ENCODE measurements around the gene TSPAN10. TPM values are rescaled to one million over a fixed set of nuclear protein-coding genes. Genes with fewer than 3 reads are reported as not detected.

The TSPAN10 gene
- total RNA-seq, 1 experiment from 2014 or later, result 1.2 TPM

GRCh38 chr17:81667754-81668153 is 30.8 kb downstream of the TSPAN10 start:
- no peak overlapping the region for H3K4ac ChIP-seq (ENCODE audit: low read depth, low read length)
- no peak overlapping the region for H4K91ac ChIP-seq (ENCODE audit: insufficient read length, low read depth, low read length)
- H3K27ac ChIP-seq (ENCODE audit: insufficient read length, low read depth, low read length), result no peak overlapping the region
- no peak overlapping the region for H3K18ac ChIP-seq (ENCODE audit: insufficient read length, low read depth, low read length)
- H4K8ac ChIP-seq (replicated peaks; ENCODE audit: insufficient read length, low read depth, low read length), result no peak overlapping the region
- no peak overlapping the region for H2BK5ac ChIP-seq (ENCODE audit: insufficient read length, low read length)
- peaks cover 3% of the 10 kb centered on the region for H3K23me2 ChIP-seq (ENCODE audit: insufficient read length, low read depth, low read length, poor library complexity, severe bottlenecking)
- H3K9me3 ChIP-seq (ENCODE audit: control insufficient read depth, low read depth, low read length), result no peaks in the 10 kb centered on the region
- H3K79me1 ChIP-seq (ENCODE audit: insufficient read depth, low read depth, low read length, poor library complexity, severe bottlenecking), result peaks cover 10% of the 10 kb centered on the region
- no peak overlapping the region for H3K9ac ChIP-seq (ENCODE audit: extremely low read depth, insufficient read length, low read length)
- no peak overlapping the region for H2BK20ac ChIP-seq (ENCODE audit: low read depth, low read length, poor library complexity, severe bottlenecking)
- H4K5ac ChIP-seq (ENCODE audit: insufficient read length, low read depth, low read length), result no peak overlapping the region
- no peak overlapping the region for H3K56ac ChIP-seq (ENCODE audit: insufficient read length, low read depth, low read length)
- peak; percentile 77 for DNase-seq
- H2BK15ac ChIP-seq (ENCODE audit: low read depth, low read length), result no peak overlapping the region
- WGBS (ENCODE audit: extremely low coverage, insufficient read length, low lambda C conversion rate), result no CpG with 5 or more reads among the region's 18 CpGs
- no peak overlapping the region for H2BK120ac ChIP-seq (ENCODE audit: low read depth, low read length, poor library complexity, severe bottlenecking)
- H3K79me2 ChIP-seq (ENCODE audit: insufficient read depth, low read length), result peaks cover 4% of the 10 kb centered on the region; the same call in 1 of the 2 replicates
- peak overlapping the region; percentile 97 for H3K4me3 Mint-ChIP-seq
- no peaks in the 10 kb centered on the region for H3K27me3 ChIP-seq (ENCODE audit: insufficient read depth, low read length)
- no peak overlapping the region for H3K14ac ChIP-seq (ENCODE audit: insufficient read depth, low read length)
- H2AK5ac ChIP-seq (ENCODE audit: insufficient read length, low read length), result no peak overlapping the region
- H3K9me3 Mint-ChIP-seq, result no peaks in the 10 kb centered on the region
- H3K4me2 ChIP-seq (ENCODE audit: insufficient read depth, insufficient read length, low read length), result peak overlapping the region; percentile 89
- peaks cover 18 to 19% of the 10 kb centered on the region in 2 experiments for H3K4me1 Mint-ChIP-seq
- no peak overlapping the region for H3T11ph ChIP-seq (ENCODE audit: low read length)
- TF ChIP-seq CTCF (conservative IDR thresholded peaks at IDR 0.05), result peak; percentile 44; the same call in 2 of the 3 replicates
- H3K4me1 ChIP-seq (ENCODE audit: insufficient read depth, low read length), result peaks cover 2% of the 10 kb centered on the region; the same call in 1 of the 2 replicates
- H2AFZ ChIP-seq (ENCODE audit: low read length), result no peak overlapping the region
- H3K27ac Mint-ChIP-seq, result peak overlapping the region in 2 of 3 experiments; percentile 56 to 68; a peak in 2 of 7 replicates
- H3K36me3 Mint-ChIP-seq (ENCODE audit: insufficient read depth in 1 of 3, low read depth in 3 of 3), result peaks cover 43 to 65% (median 65%) of the 10 kb centered on the region in 3 experiments; a peak in 6 of 7 replicates
- H4K20me1 ChIP-seq (ENCODE audit: control insufficient read depth, insufficient read depth, insufficient read length), result no peaks in the 10 kb centered on the region
- no peak overlapping the region for H2BK12ac ChIP-seq (ENCODE audit: insufficient read length, low read depth, low read length)
- H3K27me3 Mint-ChIP-seq (ENCODE audit: low read depth), result no peaks in the 10 kb centered on the region
- H3K23ac ChIP-seq (ENCODE audit: insufficient read length, low read depth, low read length), result no peak overlapping the region

Data from H9 (cell line).